NCI-H69 (cell line): ENCODE results near the gene PPP3CA.

Experiments used
- DNase-seq: peaks from one replicate; lab custom pipeline; 2025; lab: John Stamatoyannopoulos, UW

The PPP3CA gene

GRCh38 chr4:101347267-101347556, at the start of gene PPP3CA:
PPP3CA (minus strand) TSS chr4:101347526.
- no peak for DNase-seq

DNA sequence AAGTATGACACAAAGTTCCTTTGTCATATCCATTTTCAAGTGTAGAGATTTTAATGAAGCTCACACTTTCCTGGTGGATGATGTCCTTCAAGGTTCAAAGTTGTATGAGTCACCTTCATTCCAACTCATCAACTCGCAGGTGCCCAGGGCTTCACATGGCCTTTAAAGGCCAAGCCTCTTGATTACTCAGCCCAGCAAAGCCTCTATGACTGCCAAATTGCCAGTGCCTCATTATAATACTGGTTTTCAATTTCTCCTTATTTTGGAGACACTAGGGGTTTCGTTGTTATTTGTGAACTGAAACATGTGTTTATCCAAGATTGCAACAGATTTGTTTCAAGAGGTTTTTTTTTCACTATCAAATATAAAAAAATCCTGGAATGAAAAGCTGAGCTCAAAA, 45.9 kb upstream of the PPP3CA start:
- peak; percentile 5 for DNase-seq

DNA sequence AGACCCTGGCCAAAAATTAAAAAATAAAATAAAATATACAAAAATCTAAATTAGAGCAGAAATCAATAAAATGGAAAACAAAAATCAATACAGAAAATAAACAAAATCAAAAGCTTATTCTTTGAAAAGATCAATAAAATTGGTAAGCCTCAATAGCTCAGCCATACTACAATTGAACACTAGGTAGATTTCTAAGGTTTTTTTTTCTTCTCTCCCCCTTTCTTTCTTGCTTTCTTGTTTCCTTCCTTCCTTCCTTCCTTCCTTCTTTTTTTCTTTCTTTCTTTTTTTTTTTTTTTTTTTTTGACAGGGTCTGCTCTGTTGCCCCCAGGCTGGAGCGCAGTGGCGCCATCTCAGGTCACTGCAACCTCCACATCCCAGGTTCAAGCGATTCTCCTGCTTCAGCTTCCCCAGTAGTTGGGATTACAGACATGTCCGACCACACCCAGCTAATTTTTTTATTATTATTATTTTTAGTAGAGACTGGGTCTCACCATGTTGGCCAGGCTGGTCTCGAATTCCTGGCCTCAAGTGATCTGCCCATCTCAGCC, 23.4 kb upstream of the PPP3CA start:
- no peak for DNase-seq

DNA sequence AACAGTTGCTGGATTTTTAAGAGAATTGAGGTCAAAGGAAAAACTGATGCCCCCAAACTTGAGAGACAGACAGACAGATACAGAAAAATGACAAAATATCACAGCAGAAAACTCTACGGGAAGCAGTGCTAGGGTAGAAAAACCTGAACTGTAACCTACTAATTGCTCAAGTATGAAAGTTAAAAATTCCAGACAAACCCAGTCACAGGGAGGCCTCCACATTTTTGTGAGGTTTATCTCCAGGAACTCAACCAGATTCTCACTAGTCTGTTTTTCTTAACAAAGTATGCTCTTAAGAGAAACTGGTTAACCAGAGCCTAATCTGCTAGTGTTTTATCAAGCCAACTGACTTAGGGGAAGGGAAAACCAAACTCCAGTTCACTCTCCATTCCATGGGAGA, 19.9 kb upstream of the PPP3CA start:
- DNase-seq, result no peak

DNA sequence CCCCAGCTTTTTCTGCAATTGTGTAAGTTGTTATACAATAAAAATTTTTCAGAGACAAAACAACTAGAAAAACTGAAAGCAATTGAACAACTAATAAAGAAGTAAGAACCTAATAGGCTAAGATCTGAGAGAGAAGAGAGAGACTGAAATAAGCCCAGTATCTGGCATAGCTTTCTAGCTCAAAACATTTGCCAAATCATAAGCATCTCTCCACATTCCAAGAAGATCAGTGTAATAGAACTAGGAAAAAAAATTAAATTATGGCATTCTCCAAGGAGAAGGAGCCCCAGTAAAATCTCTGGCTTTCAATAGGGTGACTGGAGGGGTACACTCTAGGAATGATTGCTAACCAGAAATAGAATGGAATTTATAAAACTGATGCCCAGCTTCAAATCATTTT, 19.0 kb upstream of the PPP3CA start:
- no peak for DNase-seq

GRCh38 chr4:101357751-101358150, 10.4 kb upstream of the PPP3CA start:
- DNase-seq, result no peak

GRCh38 chr4:101356928-101357327, 9.6 kb upstream of the PPP3CA start:
- no peak for DNase-seq

DNA sequence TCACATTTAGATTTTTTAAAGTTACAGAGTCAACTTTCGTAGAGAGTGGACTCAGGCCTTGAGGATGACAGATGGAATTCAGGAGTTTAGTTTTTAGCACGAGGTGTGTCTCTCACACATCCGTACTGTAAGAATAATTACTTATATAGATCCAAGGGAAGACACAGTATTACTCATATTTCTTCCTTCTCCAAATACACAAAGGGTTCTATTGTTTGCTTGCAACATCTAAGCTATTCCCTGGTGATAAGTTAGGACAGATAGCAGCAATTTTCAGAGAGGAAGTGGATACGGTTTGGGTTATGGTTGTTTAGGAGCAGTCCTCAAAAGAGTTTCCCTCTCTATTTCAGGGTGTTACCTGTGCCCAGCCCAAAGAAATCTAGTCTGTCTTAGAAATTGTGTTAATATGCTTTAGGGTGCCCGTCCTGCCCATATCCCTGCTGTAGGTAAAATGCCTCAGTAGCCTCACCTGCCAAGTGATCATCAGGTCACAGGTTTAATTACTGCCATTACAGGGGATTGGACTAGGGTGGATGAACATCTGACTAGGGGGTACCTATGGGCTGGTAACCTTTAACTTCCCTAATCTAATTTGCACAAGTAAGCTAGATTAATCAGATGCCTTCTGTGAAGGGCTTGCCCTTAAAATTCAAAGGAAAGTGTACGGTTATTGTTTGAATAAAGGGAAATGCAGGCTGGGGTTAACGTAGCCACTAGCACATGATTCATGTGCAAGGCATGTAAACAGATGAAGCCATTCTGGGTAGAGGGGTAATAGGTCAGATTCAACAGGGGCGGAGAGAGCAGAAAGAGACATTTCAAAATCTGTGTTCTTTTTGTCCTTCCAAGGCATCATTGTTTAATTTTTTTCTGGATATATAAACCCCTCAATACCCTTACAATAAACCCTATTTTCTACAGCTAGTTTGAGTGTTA, 8.7 kb upstream of the PPP3CA start:
- peak; percentile 5 for DNase-seq

- no peak for DNase-seq
Observed at GRCh38 chr4:101355246-101355645, 7.9 kb upstream of the PPP3CA start.

- DNase-seq, result peak; percentile 34
Observed at GRCh38 chr4:101349801-101350064, 2.4 kb upstream of the PPP3CA start.

- DNase-seq, result peak; percentile 89
Observed at GRCh38 chr4:101348995-101349800, 1.9 kb upstream of the PPP3CA start.

DNA sequence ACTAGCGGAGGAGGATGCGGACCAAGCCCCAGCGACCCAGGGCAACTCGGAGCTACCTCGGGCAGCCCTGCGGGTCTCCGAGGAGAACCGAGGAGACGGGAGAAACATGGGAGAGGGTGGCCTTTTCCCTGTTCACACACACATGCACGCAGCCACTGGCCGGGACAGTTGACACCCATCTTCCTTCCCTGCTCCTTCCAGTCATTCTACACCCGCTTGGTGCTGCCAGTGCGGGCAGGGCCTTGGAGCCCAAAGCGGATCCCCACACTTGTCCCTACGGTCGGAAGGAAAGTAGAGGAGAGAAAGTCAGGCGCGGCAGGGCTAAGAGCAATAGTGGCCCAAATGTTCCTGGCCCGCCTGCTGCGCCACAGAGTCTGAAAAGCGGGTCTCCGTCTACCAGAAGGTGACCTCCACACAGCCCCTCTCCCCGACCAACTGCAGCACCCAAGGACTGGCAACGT, 1.1 kb upstream of the PPP3CA start:
- DNase-seq, result peak; percentile 66

DNA sequence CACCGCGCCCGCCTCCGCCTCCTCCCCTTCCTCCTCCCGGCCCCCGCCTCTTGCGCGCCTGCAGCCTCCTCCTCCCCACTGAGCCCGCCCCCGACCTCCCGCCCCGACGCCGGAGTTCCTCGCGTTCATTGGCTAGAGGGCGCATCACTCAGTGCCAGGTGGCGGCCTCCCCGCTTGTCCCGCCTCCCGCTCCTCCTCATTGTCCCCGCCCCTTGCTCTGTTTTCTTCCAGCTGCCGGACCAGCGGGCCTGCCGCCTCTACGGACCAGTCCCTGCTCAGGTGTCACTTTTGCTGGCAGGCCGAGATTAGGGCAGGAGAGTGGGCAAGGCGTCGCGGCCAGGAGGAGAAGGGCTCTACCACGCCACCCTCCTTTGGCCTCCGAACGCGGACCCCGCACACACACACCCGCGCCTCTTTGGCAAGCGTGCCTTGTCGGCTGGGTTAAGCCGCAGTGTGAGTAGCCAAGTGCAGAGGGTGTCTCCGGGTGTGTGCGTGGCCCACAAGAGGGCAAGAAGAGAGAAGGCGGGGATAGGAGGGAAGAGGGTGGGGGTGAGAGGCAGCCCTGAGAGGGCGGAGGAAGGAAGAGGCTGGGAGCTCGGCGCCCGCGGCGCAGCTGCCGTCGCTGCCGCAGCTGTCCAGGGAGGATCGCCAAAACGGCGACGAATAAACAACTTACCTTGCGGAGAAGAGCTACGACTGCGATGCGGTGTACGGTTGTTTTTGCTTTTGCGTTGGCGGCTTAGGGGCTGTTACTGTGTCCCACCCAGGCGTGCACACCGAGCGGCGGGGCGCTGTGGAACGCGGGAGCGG, 436 bp upstream of the PPP3CA start:
- peak; percentile 95 for DNase-seq

DNA sequence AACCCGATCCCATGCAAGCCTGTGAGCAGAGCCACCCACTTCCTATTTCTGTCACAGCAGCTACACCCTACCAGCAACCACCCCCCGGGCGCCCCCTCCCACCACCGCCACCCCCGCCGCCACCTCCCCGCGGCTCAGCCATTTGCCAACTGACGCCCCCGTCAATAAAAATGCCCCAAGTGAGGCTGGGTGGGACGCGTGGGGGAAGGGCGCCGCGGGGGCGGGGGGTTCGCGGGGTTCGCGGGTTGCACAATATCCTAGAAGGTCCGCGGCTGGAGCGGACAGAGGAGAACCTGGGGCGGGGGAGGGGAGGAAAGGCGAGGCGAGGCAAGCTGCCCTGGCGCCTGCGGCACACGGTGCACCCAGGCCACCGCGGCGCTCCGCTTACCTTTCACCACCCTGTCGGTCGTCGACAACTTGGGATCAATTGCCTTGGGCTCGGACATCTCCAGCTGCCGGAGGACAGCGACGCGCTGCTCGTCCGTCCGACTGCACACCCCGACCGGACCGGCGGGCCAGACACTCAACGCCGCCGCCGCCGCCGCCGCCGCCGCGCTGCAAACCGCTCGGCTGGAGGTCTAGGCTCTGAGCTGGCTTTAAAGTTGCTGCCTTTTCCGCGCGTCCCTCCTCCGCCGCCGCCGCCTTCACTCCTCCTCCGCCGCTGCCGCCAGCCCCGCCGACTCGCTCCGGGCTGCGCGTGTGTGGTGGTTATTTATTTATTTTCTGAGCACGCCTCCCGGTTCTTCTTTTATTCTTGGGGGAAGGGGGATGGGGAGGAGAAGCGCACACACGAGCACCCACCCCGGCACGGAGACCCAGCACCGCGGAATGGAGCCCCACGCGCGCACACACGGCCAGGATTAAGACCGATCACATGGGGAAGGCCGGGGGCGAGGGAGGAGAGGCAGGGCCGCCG, 717 bp downstream of the PPP3CA start:
- peak; percentile 84 for DNase-seq

DNA sequence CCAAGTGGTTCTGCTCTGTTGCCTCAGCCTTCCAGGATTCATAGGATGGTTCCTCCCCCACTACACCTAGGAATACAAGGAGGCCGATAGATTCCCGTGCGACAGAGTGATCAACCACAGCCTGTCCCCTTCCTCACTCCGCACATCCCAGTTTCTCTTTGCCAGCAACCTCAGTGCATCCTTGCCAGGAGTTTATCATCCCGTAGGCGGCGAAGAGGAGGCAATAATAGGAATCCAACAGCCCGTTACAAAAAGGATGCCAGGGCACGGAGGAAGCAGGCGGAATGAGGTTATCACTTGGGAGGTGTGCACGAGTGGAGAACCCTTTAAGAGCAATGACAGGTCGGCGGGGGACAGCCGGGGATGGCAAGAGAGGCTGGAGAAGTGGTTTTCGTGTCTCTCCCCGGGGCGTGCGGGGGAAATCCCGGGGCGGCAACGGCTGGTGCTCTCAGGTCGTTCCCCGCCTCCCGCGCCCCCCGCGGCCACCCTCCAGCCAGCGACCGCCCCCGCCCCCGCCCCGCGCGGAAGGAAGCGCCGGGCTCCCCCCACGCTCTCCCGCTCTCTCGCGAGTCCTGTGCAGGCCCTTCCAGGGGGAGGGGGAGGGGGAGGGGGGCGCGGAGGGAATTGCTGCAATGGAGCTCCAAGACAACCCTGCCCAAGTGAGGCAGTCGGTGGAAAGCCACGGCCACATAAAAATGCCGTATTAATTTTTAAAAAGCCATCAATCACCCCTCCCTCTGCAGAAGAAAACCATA, 1.6 kb downstream of the PPP3CA start:
- DNase-seq, result peak; percentile 84

- peak; percentile 78 for DNase-seq
Observed at GRCh38 chr4:101345271-101345595, 2.1 kb downstream of the PPP3CA start.

DNA sequence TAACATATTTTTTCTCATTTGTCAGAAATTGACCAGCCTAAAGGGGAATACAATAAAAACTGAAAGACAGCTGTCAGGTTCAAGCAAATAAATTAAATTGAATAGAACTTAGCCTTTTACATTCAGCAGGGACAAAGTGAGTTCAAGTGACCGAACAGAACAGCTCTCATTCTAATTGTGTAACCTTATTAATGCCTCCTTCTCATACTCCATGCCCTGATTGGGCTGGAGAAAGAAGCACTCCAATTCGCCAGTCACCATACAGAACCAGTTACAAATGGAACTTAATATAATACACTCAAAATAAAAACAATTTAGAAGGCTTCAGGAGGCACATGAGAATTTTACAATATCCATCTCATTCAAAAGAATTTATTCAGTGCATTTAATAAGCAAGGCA, 8.0 kb downstream of the PPP3CA start:
- DNase-seq, result no peak

GRCh38 chr4:101337688-101338087, 9.6 kb downstream of the PPP3CA start:
- peak; percentile 10 for DNase-seq

DNA sequence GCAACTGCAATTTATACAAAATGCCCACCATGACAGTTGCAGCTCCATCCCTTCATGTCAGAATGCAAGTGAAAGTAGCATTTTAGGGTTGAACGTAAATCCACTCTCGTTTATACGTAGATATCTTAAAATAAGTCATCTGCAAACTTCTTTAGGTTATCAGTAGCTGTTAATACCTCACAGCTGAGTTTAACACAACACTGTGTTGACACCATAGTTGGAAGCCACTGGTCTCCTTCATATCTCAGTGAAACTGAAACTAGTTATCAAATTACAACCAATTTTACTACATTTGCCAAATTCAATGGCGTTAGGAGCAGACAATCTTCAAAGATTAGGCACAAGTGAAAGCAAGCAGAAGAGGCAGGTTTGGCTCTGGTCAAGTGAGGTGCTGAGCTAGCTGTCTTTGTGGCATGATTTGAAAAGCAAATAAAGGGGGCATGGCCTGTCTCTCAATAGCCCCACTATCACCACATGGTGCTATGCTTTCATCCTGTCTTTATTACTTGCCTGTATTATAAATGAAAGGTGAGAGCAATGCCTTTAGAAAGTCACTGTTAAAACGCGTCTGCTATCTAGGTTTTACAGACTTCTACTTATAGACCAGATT, 12.3 kb downstream of the PPP3CA start:
- peak; percentile 77 for DNase-seq

GRCh38 chr4:101332424-101332823, 14.9 kb downstream of the PPP3CA start:
- no peak for DNase-seq
